NCI-H226 (cell line): Measurements from ENCODE around the gene TTLL5.
"Not testable (repeated sequence)": the region's sequence is repeated elsewhere in the genome, so short reads cannot be mapped to it uniquely, and the experiment has no call there.

Experiments used
- DNase-seq: peaks from one replicate; pipeline ENCODE4 v3.0.0-alpha.2; 2015

The TTLL5 gene

DNA sequence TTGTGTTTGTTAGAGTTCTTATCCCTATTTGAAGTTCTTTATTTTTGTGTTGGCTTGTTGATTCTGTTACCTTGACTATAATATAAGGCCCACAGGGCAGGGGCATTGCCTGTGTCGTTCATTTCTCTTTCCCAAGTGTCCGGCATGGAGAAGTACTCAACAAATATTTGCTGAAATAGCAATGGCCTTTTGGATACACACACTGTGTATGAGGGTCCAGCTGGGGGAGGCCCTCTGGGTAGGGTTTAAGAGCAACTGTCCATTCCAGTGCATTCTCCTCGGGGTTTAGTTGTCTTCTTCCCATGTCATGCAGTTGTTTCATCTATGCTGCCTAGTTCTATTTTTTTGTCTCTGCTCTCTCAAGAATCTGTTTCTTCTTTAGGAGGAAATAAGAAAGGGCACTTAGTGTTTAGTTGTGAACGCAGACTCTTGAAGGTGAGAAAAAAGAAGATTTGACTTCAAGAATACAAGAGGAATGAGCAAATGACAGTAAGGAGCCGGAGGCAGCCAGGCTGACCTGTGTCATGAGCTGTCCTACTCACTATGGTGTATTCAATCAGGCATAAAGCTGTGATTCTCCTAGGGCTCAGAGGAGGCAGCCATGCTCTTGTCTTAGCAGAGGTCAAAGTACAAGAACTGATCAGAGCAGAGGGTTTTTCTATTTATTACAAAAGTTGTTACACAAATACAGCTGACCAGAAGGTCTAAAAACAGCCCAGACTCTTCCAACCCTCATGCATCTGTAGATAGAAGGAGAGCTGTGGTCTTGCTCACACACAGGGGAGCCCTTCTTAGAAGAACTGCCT lies 10.6 kb upstream of the TTLL5 start:
- no peak for DNase-seq

DNA sequence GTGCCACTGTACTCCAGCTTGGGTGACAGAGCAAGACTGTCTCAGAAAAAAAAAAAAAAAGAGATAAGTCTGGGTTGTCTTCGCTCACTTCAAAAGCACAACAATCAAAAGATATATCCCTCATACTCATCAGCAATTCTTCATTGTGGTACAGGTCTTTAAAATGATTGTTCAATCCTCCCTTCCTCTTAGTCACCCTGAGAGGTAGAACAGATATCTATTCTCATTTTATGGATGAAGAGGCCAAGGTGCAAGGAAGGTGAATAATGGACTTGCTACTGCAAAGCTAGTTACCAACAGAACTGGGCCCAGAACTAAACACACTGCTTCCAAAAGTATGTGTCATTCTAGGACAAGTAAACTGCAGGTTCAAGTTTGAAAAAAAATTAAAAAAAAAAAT lies 7.5 kb upstream of the TTLL5 start:
- DNase-seq = no peak

GRCh38 chr14:75654127-75654732 lies 6.8 kb upstream of the TTLL5 start:
- DNase-seq = peak; percentile 32

GRCh38 chr14:75655235-75655634 lies 5.8 kb upstream of the TTLL5 start:
- DNase-seq = no peak

GRCh38 chr14:75657331-75657730 lies 3.7 kb upstream of the TTLL5 start:
- no peak for DNase-seq

- DNase-seq = no peak
Measured at GRCh38 chr14:75658957-75659356, 2.1 kb upstream of the TTLL5 start.

GRCh38 chr14:75660238-75660629 lies 812 bp upstream of the TTLL5 start:
- DNase-seq = no peak

DNA sequence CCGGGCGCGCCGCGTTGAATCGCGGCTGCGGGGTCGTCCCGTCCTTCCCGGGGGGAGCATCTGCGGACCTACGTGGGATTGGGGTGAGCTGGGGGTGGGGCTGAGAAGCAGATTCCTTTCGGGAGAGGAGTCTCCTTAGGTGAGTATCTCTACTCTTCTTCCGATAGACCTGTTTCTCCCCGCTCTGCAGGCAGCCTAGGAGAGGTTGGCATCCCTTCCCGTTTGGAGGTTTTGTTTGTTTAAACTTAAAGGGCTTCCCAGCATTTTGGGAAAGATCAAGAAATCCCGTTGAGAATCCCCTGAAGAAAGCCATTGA lies 411 bp downstream of the TTLL5 start:
- no peak for DNase-seq

DNA sequence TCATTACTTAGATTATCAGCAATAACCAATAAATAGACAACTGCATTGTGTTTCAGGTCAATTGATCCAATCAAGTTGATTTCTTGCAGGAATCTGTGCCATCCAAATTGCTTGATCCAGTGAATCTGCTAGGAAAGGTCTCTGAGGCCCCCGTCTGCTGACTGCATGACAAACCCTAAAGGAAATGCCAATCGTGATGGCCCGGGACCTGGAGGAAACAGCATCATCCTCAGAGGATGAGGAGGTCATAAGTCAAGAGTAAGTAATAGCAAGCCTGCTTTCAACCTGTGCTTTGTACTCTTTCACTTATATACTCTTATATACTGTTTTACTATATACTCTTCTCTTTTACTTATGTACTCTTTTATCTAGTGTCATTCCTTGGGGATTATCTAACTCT lies 1.9 kb downstream of the TTLL5 start:
- no peak for DNase-seq

DNA sequence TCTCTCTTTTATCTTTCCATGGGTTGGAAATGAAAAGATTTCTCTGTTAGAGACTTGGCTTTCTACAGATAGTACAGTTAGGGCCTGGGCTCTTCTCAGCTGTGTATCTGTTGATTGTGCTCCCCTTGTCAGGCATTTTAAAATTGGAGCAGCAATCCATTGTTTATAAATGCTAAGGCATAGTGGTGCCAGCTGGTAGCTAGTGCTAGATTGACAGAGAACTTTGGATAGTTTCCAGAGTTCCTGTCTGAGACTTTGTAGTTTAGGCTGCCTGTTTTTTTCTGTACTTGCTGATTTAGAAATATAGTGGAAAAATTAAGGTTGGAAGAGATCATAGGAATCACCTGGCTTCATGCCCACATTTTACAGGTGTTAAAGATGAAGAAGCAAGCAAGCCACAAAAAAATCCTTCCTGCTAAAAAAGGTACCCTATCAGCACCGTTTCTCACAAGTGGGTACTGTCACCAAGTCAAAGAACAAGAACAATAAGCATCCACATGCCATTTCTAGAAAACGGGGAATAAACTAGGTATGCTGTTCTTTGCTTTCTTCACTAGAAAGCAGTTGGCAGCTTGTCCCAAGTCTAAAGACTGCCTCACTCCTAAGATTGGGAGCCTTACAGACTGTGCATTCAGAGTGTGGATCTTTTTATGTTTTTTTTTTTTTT lies 6.2 kb downstream of the TTLL5 start:
- no peak for DNase-seq

DNA sequence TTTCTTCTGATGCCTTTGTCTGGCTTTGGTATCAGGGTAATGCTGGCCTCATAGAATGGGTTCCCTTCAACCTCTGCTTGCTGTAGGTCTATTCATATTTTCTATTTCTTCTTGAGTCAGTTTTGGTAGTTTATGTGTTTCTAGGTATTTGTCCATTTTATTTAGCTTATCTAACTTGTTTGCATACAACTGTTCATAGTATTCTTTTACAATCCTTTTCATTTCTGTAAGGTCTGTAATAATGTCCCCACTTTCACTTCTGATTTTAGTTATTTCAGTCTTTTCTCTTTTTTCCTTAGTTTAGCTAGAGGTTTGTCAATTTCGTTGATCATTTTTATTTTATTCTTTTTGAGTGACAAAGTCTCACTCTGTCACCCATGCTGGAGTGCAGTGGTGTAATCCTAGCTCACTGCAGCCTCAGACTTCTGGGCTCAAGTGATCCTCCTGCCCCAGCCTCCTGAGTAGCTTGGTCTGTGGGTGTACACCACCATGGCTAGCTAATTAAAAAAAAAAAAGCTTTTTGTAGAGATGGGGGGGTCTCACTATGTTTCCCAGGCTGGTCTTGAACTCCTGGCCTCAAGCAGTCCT lies 11.7 kb downstream of the TTLL5 start:
- no peak for DNase-seq

- DNase-seq = no peak
Measured at GRCh38 chr14:75673345-75674035, 12.4 kb downstream of the TTLL5 start.

- DNase-seq = no peak
Measured at GRCh38 chr14:75675265-75675960, 14.4 kb downstream of the TTLL5 start.

DNA sequence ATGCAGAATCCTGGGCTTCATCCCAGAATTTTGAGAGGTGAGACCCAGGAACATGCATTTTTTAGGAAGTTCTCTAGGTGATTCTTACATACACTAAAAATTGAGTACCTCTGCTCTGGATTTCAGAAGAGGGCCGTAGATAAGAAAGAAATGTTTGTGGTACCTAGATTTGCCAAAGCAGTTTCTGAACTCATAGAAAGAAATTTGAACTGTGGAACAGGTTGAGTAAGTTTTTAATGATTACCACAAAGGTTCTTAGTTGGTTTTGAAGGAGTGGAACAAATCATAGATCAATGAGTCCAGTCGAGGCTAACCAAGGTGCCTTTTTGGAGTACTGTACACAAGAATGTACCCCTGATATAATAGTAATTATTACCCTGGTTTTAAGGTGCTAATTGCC lies 24.9 kb downstream of the TTLL5 start:
- no peak for DNase-seq

DNA sequence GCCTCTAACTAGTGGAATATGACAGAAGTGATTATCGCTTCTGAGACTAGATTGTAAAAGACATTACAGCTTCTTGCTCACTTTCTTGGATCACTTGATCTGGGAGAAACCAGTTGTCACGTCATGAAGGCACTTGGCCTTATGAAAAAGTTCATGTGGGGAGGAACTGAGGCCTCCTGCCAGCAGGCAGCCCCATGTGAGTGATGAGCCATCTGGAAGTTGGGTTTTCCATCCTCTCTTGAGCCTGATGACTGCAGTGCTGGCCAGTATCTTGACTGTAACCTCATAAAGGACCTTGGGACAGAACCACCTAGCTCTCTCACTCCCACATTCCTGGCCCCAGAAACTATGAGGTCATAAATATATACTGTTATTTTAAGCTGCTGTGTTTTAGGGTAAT lies 28.0 kb downstream of the TTLL5 start:
- no peak for DNase-seq

DNA sequence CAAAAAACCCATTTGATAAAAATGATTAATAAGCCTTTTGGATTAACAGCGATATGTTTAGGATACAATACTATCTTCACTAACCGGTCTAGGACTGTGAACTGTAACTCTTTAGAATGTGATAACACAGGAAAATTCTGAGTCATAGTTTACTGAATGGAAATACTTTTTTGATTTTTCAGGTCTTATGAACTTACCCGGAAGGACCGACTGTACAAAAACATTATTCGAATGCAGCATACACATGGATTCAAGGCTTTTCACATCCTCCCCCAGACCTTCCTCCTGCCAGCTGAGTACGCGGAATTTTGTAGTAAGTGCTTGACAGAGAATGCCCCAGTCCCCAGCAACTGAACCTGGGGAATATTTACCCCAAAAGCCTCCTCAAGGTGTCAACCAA lies 29.0 kb downstream of the TTLL5 start:
- DNase-seq = no peak

GRCh38 chr14:75695025-75695424 lies 34.0 kb downstream of the TTLL5 start:
- not testable (repeated sequence) for DNase-seq

DNA sequence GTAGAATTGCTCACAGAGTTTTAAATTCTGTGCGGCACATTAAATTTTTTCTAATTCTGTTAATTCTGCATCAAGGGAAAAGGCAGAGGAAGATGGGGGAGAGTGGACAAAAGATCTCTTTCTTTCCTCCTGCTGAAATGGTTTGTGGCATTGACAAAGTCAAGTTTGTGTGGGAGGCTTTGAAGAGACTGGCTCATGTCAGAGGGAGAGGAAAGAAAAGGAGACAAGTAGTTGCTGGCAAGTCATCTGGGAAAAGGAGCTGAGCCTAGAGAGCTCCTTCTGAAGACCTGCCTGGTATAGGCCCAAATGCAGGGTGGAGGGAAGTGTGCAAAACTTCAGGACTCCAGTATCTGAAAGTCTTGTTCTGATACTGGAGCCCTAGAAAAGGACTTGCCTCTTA lies 36.3 kb downstream of the TTLL5 start:
- no peak for DNase-seq

DNA sequence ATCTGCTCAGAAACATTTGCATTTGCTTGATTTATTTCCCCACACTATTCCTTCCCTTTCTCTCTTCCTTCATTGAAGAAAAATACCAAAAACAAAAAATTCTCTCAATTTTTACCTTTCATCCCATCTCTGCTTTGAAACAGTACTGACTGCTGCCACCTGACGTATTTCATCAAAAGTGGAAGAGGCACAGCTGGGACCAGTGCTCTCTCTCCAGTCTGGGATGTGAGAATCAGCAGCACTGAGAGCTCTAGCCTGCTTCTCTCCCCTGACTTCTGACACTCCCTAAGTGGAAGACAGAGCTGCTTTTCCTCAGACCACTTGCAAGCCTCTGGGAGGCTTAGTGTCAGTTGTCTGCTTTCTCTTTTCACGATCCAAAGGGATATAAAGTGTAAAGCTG lies 36.9 kb downstream of the TTLL5 start:
- DNase-seq = no peak

DNA sequence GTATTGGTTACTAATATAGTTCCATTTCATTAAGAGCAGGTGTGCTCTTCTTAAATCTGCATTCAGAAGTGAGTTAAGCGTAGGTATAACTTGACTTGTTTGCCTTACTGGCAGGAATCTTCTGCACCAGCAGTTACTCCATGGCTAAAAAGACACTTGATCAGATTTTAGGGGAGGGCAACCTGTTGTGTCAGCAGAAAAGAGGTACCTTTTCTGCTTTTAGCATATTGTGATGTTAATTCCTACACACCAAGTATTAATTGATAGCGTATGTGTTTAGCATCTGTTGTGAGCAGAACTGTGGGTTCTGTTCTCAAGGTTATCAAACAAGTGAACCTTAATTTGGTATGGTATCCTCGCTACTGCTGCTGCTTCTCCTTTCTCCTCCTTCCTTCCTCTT lies 38.3 kb downstream of the TTLL5 start:
- no peak for DNase-seq

DNA sequence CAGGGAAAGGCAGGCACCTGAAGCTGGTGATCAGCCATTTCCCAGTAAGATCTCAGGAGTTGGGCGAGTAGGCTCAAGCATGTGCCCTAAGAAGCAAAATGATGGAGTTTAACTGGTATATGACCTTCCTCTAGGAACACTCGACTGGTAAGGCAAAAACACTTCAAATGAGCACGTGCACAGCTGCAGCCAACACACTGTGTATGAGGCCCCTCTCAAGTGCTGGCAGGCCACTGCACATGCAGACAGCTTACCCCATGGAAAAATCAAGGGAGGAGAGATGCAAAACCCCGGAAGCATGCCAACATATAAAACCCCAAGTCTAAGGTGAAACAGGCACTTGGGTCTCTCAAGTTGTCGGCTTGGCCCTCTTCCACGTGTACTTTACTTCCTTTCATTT lies 39.2 kb downstream of the TTLL5 start:
- DNase-seq = no peak

DNA sequence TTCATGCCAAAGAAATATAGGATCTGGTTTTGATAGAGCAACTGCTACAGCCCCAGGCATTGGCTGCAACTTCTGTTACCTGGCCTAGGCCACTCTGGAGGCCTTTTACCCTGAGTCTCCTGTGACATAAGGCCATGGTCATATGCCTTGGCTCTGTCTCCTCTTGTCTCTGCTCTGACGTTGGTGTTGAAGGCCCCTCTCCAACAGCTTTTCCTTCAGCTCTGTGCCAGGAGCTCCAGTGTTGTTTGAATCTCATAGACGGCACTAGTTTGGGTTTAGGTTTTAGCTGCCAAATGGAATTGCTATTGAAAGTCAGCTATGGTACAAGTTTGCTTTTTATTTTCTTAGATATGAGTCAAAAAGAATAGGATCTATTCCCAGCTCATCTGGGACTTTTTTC lies 41.1 kb downstream of the TTLL5 start:
- no peak for DNase-seq
